ENCODE results near the gene GREB1L.

DNA sequence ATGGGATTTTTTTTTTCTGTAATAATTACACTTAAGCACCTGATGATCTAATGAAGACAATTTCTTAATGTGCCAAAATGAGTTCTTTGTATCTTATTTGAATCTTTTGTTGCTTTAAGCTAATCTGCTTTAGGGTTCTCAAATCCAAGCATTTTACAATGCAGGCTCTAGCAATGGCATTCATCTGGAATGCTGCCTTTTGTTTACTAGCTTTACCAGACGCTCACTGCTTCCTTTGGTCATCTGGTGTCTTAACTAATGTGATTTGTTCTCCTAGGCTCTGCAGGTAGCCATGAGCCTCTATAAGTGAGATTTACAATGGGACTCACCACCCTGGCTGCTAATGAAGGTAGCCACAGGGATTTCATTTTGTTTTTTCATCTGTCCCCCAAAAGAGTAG, 100.3 kb downstream of the GREB1L start:
- TF ChIP-seq EZH2 (IDR thresholded peaks at IDR 0.05; ENCODE audit: insufficient read depth, poor library complexity, severe bottlenecking) (no peak), EZH2phosphoT487 (IDR thresholded peaks at IDR 0.05; ENCODE audit: insufficient read depth, low read depth) (no peak)

Data from GM23248 (cell line).